ENCODE data around the gene YBEY.

DNA sequence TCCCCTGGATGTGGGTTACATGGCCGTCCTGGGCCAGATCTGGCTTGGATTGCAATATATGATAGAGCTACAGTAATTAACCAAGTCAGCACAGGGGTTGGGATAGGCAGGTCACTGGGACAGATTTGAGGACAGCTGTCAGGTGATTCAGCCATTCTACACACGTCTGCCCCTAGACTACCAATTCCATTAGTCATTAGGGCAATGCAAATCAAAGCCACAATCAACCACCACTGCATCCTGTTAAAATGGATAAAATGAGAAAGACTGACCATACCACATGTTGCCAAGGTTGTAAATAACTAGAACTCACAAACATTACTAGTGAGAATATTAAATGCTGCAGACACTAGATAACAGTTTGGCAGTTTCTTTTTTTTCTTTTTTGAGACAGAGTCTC is 21.5 kb downstream of the YBEY start:
- TF ChIP-seq, protein P1, sequence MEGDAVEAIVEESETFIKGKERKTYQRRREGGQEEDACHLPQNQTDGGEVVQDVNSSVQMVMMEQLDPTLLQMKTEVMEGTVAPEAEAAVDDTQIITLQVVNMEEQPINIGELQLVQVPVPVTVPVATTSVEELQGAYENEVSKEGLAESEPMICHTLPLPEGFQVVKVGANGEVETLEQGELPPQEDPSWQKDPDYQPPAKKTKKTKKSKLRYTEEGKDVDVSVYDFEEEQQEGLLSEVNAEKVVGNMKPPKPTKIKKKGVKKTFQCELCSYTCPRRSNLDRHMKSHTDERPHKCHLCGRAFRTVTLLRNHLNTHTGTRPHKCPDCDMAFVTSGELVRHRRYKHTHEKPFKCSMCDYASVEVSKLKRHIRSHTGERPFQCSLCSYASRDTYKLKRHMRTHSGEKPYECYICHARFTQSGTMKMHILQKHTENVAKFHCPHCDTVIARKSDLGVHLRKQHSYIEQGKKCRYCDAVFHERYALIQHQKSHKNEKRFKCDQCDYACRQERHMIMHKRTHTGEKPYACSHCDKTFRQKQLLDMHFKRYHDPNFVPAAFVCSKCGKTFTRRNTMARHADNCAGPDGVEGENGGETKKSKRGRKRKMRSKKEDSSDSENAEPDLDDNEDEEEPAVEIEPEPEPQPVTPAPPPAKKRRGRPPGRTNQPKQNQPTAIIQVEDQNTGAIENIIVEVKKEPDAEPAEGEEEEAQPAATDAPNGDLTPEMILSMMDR (IDR thresholded peaks at IDR 0.05; ENCODE audit: poor library complexity, severe bottlenecking) = no peak
- TF ChIP-seq TAF1 (IDR thresholded peaks at IDR 0.05; ENCODE audit: low read depth) = no peak
- no peak for TF ChIP-seq POLR2AphosphoS5 (IDR thresholded peaks at IDR 0.05)
- TF ChIP-seq, protein P2, sequence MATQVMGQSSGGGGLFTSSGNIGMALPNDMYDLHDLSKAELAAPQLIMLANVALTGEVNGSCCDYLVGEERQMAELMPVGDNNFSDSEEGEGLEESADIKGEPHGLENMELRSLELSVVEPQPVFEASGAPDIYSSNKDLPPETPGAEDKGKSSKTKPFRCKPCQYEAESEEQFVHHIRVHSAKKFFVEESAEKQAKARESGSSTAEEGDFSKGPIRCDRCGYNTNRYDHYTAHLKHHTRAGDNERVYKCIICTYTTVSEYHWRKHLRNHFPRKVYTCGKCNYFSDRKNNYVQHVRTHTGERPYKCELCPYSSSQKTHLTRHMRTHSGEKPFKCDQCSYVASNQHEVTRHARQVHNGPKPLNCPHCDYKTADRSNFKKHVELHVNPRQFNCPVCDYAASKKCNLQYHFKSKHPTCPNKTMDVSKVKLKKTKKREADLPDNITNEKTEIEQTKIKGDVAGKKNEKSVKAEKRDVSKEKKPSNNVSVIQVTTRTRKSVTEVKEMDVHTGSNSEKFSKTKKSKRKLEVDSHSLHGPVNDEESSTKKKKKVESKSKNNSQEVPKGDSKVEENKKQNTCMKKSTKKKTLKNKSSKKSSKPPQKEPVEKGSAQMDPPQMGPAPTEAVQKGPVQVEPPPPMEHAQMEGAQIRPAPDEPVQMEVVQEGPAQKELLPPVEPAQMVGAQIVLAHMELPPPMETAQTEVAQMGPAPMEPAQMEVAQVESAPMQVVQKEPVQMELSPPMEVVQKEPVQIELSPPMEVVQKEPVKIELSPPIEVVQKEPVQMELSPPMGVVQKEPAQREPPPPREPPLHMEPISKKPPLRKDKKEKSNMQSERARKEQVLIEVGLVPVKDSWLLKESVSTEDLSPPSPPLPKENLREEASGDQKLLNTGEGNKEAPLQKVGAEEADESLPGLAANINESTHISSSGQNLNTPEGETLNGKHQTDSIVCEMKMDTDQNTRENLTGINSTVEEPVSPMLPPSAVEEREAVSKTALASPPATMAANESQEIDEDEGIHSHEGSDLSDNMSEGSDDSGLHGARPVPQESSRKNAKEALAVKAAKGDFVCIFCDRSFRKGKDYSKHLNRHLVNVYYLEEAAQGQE (IDR thresholded peaks at IDR 0.05; ENCODE audit: borderline replicate concordance) = no peak
- no peak for TF ChIP-seq EP300 (conservative IDR thresholded peaks at IDR 0.05; ENCODE audit: poor library complexity, severe bottlenecking)
- TF ChIP-seq RAD21 (conservative IDR thresholded peaks at IDR 0.05) = no peak

Data from neural cell (in vitro differentiated cells).